Measurements from ENCODE around the gene KIF26B.
"Not testable (repeated sequence)": the region's sequence is repeated elsewhere in the genome, so short reads cannot be mapped to it uniquely, and the experiment has no call there.

The KIF26B gene

GRCh38 chr1:245327842-245328241 lies 173.1 kb downstream of the KIF26B start:
- DNase-seq: no peak

GRCh38 chr1:245330951-245331350 lies 176.2 kb downstream of the KIF26B start:
- no peak for DNase-seq

GRCh38 chr1:245332085-245332484 lies 177.3 kb downstream of the KIF26B start:
- DNase-seq: no peak

- DNase-seq: no peak
These were observed 177.7 kb downstream of the KIF26B start for GRCh38 chr1:245332513-245332912.

GRCh38 chr1:245334235-245334634 lies 179.4 kb downstream of the KIF26B start:
- DNase-seq: no peak

GRCh38 chr1:245334827-245335490 lies 180.2 kb downstream of the KIF26B start:
- DNase-seq: no peak

GRCh38 chr1:245335684-245336083 lies 180.9 kb downstream of the KIF26B start:
- not testable (repeated sequence) for DNase-seq

GRCh38 chr1:245336149-245336983 lies 181.6 kb downstream of the KIF26B start:
- DNase-seq: no peak

GRCh38 chr1:245336984-245337355 lies 182.2 kb downstream of the KIF26B start:
- not testable (repeated sequence) for DNase-seq

GRCh38 chr1:245337829-245338484 lies 183.2 kb downstream of the KIF26B start:
- no peak for DNase-seq

- no peak for DNase-seq
These were observed 183.7 kb downstream of the KIF26B start for GRCh38 chr1:245338485-245338877.

- no peak for DNase-seq
These were observed 187.0 kb downstream of the KIF26B start for GRCh38 chr1:245341743-245342142.

GRCh38 chr1:245345191-245345884 lies 190.6 kb downstream of the KIF26B start:
- no peak for DNase-seq

GRCh38 chr1:245348626-245349025 lies 193.8 kb downstream of the KIF26B start:
- DNase-seq: no peak

GRCh38 chr1:245353411-245353810 lies 198.6 kb downstream of the KIF26B start:
- DNase-seq: no peak

- no peak for DNase-seq
These were observed 199.4 kb downstream of the KIF26B start for GRCh38 chr1:245353915-245354775.

GRCh38 chr1:245355851-245356630 lies 201.3 kb downstream of the KIF26B start:
- not testable (repeated sequence) for DNase-seq

- DNase-seq: no peak
These were observed 202.3 kb downstream of the KIF26B start for GRCh38 chr1:245356891-245357585.

GRCh38 chr1:245359101-245359680 lies 204.4 kb downstream of the KIF26B start:
- not testable (repeated sequence) for DNase-seq

GRCh38 chr1:245361065-245361464 lies 206.3 kb downstream of the KIF26B start:
- DNase-seq: no peak
